Measurements from ENCODE around the gene RNLS. TPM values are rescaled to one million over a fixed set of nuclear protein-coding genes. Genes with fewer than 3 reads are reported as not detected.

Gene RNLS
- total and polyA plus RNA-seq, 2 of the 8 experiments (the other 6 are each of a cell fraction or from before 2014, with no cell fraction given), result 7.5 to 12.7 TPM

DNA sequence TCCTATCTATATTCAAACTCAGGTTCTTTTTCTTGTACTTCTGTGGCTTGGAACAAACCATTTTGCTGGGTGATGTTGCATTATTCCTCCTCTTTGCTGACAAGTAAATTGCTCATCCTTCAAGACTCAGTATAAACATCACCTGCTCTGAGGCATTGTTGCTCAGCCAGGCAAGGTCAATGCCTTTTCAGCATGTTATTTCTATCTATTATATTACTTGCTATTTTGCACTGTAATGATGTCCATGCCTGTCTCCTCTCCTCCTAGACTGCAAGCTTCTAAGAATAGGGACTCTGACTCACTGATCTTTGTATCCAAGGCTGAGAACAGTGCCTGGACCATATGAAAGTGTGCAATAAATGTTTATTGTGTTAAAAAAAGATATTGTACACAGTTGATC is 293.8 kb downstream of the RNLS start:
- no peak for TF ChIP-seq CEBPB (IDR thresholded peaks at IDR 0.05; ENCODE audit: low read depth, low read length)
- no peak for TF ChIP-seq CHD2 (IDR thresholded peaks at IDR 0.05; ENCODE audit: low read length)
- TF ChIP-seq BRCA1 (IDR thresholded peaks at IDR 0.05; ENCODE audit: low read depth, low read length), result no peak
- no peak for TF ChIP-seq TBP (IDR thresholded peaks at IDR 0.05; ENCODE audit: low read depth, low read length)
- no peak for TF ChIP-seq CBX5 (IDR thresholded peaks at IDR 0.05; ENCODE audit: low read depth, low read length)
- TF ChIP-seq SUZ12 (IDR thresholded peaks at IDR 0.05; ENCODE audit: low read length), result no peak
- no peak overlapping the region for H3K9ac ChIP-seq (replicated peaks in 1 of 4; ENCODE audit: extremely low read depth in 1 of 4, low read depth in 3 of 4, low read length in 3 of 4)
- no peak overlapping the region for H3K4me3 ChIP-seq (ENCODE audit: extremely low read depth in 1 of 4, insufficient read depth in 2 of 4, low read depth in 3 of 4, low read length in 4 of 4)
- no peaks in the 10 kb centered on the region for H3K9me3 ChIP-seq (ENCODE audit: insufficient read depth in 2 of 2, low read depth in 1 of 2, low read length in 1 of 2)
- no peak overlapping the region for H3K14ac ChIP-seq (ENCODE audit: insufficient read length)
- no peak overlapping the region for H4K8ac ChIP-seq (ENCODE audit: extremely low read depth, insufficient read depth, low read length)
- no peaks in the 10 kb centered on the region for H3K79me2 ChIP-seq (ENCODE audit: control insufficient read depth in 1 of 2, insufficient read depth in 2 of 2, low read length in 2 of 2)
- H2BK20ac ChIP-seq (ENCODE audit: low read length), result no peak overlapping the region
- no peaks in the 10 kb centered on the region for H4K20me1 ChIP-seq (replicated peaks in 1 of 2; ENCODE audit: control insufficient read depth in 1 of 2, insufficient read depth in 2 of 2, low read length in 2 of 2)
- H4K5ac ChIP-seq (ENCODE audit: insufficient read length, low read depth, low read length), result no peak overlapping the region
- no peak overlapping the region for H4K91ac ChIP-seq (replicated peaks; ENCODE audit: insufficient read length, low read length)
- no peak overlapping the region for H2BK120ac ChIP-seq (replicated peaks; ENCODE audit: low read depth, low read length)
- H3K36me3 ChIP-seq (ENCODE audit: control insufficient read depth in 2 of 4, insufficient read depth in 4 of 4, low read length in 3 of 4), result no peaks in the 10 kb centered on the region
- H2BK15ac ChIP-seq (ENCODE audit: low read length), result no peak overlapping the region
- H3K4ac ChIP-seq (replicated peaks; ENCODE audit: insufficient read length, low read depth, low read length), result no peak overlapping the region
- H3K4me2 ChIP-seq (ENCODE audit: insufficient read depth in 1 of 2, low read depth in 2 of 2, low read length in 2 of 2), result no peak overlapping the region
- no peak overlapping the region for H2AK5ac ChIP-seq (ENCODE audit: low read depth, low read length)
- no peak overlapping the region for H2BK12ac ChIP-seq (ENCODE audit: low read depth, low read length)
- no peak overlapping the region for H3K23ac ChIP-seq (ENCODE audit: insufficient read length)
- H3K27me3 ChIP-seq (replicated peaks in 1 of 4; ENCODE audit: control insufficient read depth in 3 of 4, extremely low read depth in 1 of 4, insufficient read depth in 3 of 4, low read length in 3 of 4), result no peaks in the 10 kb centered on the region
- FAIRE-seq, result no peak
- H3K56ac ChIP-seq (replicated peaks; ENCODE audit: insufficient read length, low read depth, low read length), result no peak overlapping the region
- CTCF ChIA-PET (ENCODE audit: partially characterized antibody), result interaction anchor here (1.1 to 1.6 kb wide), 2 partner anchors 11 to 36 kb away, joined by 3 to 4 read pairs; no protein-coding TSS in a partner anchor
- no peak overlapping the region for H2AFZ ChIP-seq (ENCODE audit: low read length)
- H3K18ac ChIP-seq (ENCODE audit: extremely low read depth, low read length), result no peak overlapping the region
- H3K27ac ChIP-seq (ENCODE audit: low read depth, low read length), result no peak overlapping the region
- no peaks in the 10 kb centered on the region for H3K4me1 ChIP-seq (replicated peaks in 1 of 4; ENCODE audit: control insufficient read depth in 3 of 4, insufficient read depth in 4 of 4, low read length in 3 of 4)
- no peaks in the 10 kb centered on the region for H3K79me1 ChIP-seq (ENCODE audit: low read depth, low read length)
- H2BK5ac ChIP-seq (ENCODE audit: low read depth, low read length), result no peak overlapping the region
- H3K23me2 ChIP-seq (ENCODE audit: low read depth, low read length), result no peaks in the 10 kb centered on the region
- POLR2A ChIA-PET (ENCODE audit: partially characterized antibody), result no interaction called here
- DNase-seq (ENCODE audit: low read depth in 1 of 2, low spot score in 2 of 2), result no peak
